Astrocyte of the spinal cord (primary cell): ENCODE data around the gene LRP1B.

Experiments used
- DNase-seq: peaks from one replicate; pipeline ENCODE4 v3.0.0; 2011; ENCODE audit warnings: low read depth, low spot score
- H3K4me3 ChIP-seq: 2 replicates; pipeline ENCODE4 v1.5.1; 2011; ENCODE audit warnings: low read depth, mild to moderate bottlenecking, low read length, moderate library complexity
- in situ Hi-C: cut with HindIII; loops from 2 replicates; pipeline ENCODE4 v1.10.0; 2017; ENCODE audit warnings: low sequenced_read_pairs
- TF ChIP-seq, protein P1 (sequence below): IDR thresholded peaks from 2 replicates; pipeline ENCODE4 v1.5.1; 2012; ENCODE audit warnings: low read depth, mild to moderate bottlenecking, low read length, inconsistent platforms

The LRP1B gene

DNA sequence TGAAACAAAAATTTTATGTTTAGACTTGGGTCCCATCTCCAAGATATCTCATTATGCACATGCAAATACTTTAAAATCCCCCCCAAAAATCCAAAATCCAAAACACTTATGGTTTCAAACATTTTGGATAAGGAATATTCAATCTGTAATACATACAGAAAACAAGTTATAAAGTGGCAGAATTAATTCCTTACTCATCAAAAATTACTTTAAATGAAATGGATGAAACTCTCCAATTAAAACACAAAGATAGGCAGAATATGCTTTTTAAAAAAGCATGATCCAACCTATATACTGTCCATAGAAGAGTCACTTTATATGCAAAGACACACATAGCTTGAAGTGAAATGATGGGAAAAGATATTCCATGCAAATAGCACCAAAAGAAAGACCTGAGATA lies 744.6 kb downstream of the LRP1B start:
- TF ChIP-seq, protein P1, sequence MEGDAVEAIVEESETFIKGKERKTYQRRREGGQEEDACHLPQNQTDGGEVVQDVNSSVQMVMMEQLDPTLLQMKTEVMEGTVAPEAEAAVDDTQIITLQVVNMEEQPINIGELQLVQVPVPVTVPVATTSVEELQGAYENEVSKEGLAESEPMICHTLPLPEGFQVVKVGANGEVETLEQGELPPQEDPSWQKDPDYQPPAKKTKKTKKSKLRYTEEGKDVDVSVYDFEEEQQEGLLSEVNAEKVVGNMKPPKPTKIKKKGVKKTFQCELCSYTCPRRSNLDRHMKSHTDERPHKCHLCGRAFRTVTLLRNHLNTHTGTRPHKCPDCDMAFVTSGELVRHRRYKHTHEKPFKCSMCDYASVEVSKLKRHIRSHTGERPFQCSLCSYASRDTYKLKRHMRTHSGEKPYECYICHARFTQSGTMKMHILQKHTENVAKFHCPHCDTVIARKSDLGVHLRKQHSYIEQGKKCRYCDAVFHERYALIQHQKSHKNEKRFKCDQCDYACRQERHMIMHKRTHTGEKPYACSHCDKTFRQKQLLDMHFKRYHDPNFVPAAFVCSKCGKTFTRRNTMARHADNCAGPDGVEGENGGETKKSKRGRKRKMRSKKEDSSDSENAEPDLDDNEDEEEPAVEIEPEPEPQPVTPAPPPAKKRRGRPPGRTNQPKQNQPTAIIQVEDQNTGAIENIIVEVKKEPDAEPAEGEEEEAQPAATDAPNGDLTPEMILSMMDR: no peak
- H3K4me3 ChIP-seq: no peak overlapping the region
- no peak for DNase-seq
- in situ Hi-C loops: no loop called here

DNA sequence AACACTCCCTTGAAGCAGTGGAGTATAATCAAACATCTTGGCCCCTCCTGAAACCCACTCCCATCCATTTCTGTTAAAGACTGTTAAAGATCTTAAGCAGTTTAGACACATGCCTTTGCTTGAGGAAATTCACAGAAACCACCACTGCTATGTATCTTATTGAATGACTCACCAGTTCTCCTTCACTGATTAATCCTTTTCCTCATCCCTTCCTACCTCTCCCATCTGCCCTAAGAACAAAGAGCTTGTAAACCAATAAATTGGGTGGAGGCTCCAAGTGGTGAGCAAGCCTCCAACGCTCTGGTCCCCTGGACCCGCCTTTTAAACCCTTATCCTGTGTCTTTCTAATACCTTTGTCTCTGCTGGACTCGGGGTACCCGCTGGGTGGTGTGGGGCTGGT lies 746.1 kb downstream of the LRP1B start:
- TF ChIP-seq, protein P1: no peak
- no peak overlapping the region for H3K4me3 ChIP-seq
- in situ Hi-C loops: no loop called here
- DNase-seq: peak; percentile 50

DNA sequence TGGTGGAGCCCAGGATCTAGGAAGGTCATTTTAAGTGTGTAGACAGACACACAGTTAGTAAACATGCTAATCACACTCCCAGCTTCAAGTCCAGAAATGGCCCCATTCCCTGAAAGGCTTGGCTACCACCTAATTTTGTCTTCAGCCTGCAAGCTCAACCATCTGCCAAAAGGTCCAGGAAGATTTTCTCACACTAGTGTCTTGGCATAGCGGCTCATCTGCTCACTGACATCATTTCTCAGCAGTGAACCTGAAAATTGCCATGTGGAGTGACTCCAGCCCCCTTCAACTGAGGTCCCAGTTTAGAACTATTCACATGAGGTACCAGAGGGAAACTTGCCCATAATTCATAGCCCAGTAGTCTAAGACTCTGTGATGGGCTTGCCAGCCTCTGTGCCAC lies 748.9 kb downstream of the LRP1B start:
- TF ChIP-seq, protein P1: no peak
- in situ Hi-C loops: no loop called here
- no peak for DNase-seq
- no peak overlapping the region for H3K4me3 ChIP-seq

DNA sequence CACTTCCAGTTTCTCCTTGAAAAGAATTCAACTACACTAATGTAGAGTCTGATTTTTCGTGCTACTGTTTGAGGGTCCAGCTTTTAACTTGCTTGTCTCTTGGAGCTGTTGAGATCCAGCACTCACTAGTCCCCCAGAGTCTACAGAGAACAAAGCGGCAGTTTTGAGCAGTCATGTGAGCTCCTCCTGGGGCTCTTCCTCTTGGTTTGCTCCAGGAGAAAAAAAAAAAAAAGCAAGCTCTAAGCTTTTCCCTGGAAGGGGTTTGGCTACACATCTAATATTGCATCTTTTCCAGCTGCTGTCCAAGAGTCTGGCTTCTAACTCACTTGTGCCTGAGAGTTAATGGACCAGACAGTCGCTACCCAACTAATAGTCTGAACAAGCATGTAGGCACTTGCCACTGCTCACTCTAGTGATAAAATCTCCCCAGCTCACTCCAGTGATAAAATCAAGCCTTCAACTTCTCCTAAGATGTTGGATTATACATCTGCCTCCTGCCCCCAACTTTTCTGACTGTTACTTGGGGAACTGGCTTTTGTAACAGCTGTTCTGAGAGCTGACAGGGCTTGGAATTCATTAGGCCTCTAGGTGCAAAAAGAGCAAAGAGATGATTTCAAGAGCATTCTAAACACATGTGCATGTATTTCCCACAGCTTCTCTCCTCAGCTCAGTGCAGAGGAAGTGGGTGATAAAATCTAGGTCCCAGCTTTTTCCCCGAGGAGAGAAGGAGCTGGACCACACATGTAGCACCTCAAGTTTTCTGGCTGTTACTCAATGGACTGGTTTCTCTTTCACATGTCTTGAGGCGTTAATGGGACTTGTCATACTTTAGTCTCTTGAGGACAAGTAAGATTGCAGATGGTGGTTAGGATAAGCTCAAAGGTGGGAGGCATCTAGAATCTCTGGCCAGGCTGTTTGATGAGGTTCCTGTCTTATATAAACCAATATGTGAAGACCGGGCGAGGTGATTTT lies 750.5 kb downstream of the LRP1B start:
- no peak for DNase-seq
- no peak overlapping the region for H3K4me3 ChIP-seq
- in situ Hi-C loops: no loop called here
- TF ChIP-seq, protein P1: no peak

DNA sequence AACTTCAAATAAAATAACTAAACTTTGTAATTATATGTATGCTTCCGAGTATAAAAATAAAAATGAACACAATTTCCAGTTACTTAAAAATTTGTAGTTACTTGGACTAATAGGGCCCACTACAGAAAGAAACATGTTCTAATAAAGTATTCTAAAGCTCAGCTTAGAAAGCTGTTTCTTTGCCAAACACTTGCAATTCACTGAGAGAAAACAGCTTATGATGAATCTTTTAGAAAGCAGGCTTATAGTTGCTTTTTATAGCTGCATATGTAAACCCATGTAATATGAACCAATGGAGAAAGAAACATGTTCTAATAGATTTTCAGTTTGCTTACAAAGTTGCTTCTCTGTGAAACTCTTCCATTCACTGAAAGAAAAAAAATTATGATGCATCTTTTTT lies 766.0 kb downstream of the LRP1B start:
- in situ Hi-C loops: no loop called here
- no peak overlapping the region for H3K4me3 ChIP-seq
- TF ChIP-seq, protein P1: no peak
- DNase-seq: no peak

DNA sequence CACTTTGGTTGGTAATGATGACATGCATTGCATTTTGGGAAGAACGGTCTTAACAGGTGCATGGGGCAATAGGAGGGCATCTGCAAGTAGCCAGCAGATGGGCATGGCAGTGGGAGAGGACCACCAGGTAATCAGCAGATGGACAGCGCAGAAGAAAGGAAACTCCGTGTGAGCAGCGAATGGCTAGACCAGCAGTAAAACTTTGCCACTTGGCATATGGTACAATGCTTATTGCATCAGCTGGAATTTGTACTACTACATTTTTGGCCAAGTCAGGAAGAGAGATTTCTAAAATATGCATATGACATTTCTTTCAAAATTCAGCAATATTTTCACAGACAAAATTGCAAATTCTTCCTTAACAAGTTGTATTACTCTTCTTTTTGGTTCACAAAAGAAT lies 768.5 kb downstream of the LRP1B start:
- in situ Hi-C loops: no loop called here
- no peak for DNase-seq
- TF ChIP-seq, protein P1: no peak
- H3K4me3 ChIP-seq: no peak overlapping the region
